Measurements from ENCODE around the gene EMP2.
"Not testable (repeated sequence)": the region's sequence is repeated elsewhere in the genome, so short reads cannot be mapped to it uniquely, and the experiment has no call there.

GRCh38 chr16:10533612-10534011, 46.8 kb downstream of the EMP2 start:
- not testable (repeated sequence) for TF ChIP-seq CTCF (IDR thresholded peaks at IDR 0.05 in 4 of 5, conservative IDR thresholded peaks at IDR 0.05 in 1 of 5); POLR2A (IDR thresholded peaks at IDR 0.05)
